Esophagus squamous epithelium (tissue), 5 donors: ENCODE measurements around the gene TPRX1. TPM values are rescaled to one million over a fixed set of nuclear protein-coding genes. Genes with fewer than 3 reads are reported as not detected.
"Not testable (repeated sequence)": the region's sequence is repeated elsewhere in the genome, so short reads cannot be mapped to it uniquely, and the experiment has no call there.

ENCODE experiments used
- DNase-seq: peaks from one replicate; lab custom pipeline; 2025; lab: John Stamatoyannopoulos, UW
- H3K27ac ChIP-seq, 4 donors: fragments of 200-600 bp; sonication (generic); one replicate each; pipeline ENCODE4 v1.5.1; 2016 to 2019; ENCODE audit warnings: mild to moderate bottlenecking in 1 of 4
- H3K27me3 ChIP-seq, 4 donors: fragments of 200-600 bp; sonication (generic); 1 replicate in 3 of 4; 2 replicates in 1 of 4; pipeline versions ENCODE4 v1.5.1 to v1.6.0; 2017 to 2021; ENCODE audit warnings: antibody characterized with exemption in 1 of 4
- H3K36me3 ChIP-seq, 3 donors: fragments of 200-600 bp; sonication (generic); one replicate each; pipeline ENCODE4 v1.5.1; 2016 to 2019
- H3K4me1 ChIP-seq, 3 donors: fragments of 200-600 bp; sonication (generic); one replicate each; pipeline ENCODE4 v1.5.1; 2017 to 2019
- H3K4me3 ChIP-seq, 4 donors: fragments of 200-600 bp; sonication (generic); 1 replicate in 3 of 4; 2 replicates in 1 of 4; pipeline ENCODE4 v1.5.1; 2016 to 2019; ENCODE audit warnings: mild to moderate bottlenecking in 2 of 4, moderate library complexity in 1 of 4
- H3K9me3 ChIP-seq, 3 donors: fragments of 200-600 bp; sonication (generic); one replicate each; pipeline ENCODE4 v1.5.1; 2016 to 2019
- CTCF ChIP-seq, 6 experiments: fragments of 450-650 bp in 4 of 6; fragments of 200-600 bp in 2 of 6; sonication (generic) in 2 of 6; IDR thresholded peaks; one replicate each; pipeline ENCODE4 v1.5.1; 2016 to 2019; ENCODE audit warnings: antibody characterized with exemption in 6 of 6, mild to moderate bottlenecking in 4 of 6, moderate library complexity in 4 of 6
- POLR2A ChIP-seq, 4 donors: fragments of 450-650 bp; IDR thresholded peaks; one replicate each; pipeline ENCODE4 v1.6.1; 2017; ENCODE audit warnings: antibody characterized with exemption in 4 of 4, mild to moderate bottlenecking in 4 of 4, moderate library complexity in 3 of 4
- whole genome bisulfite sequencing, 2 donors: methylation state at CpG; one replicate each; pipeline ENCODE4 v1.1.5; 2018; 5-methylcytosine and 5-hydroxymethylcytosine counted together
- intact Hi-C: fragments of 100-400 bp; cut with DNase I; formaldehyde crosslinking; loops from one replicate; pipeline ENCODE4 v1.15.0; 2022
- total RNA-seq, 4 donors: library from RNA; depleted of rRNA; stranded (reverse); fragments of >200 nt; gene quantifications; one replicate each; pipeline ENCODE4 v1.1.0, GENCODE V29; 2016
- donor health status: DM: yes; HTN: yes; CAD: no.

TPRX1 gene
- not detected for total RNA-seq

GRCh38 chr19:47804451-47804850 is at the start of gene TPRX1:
TSS of gene TPRX1 (minus strand) at chr19:47804551. CDS start at chr19:47804539, 12 bp downstream.
- intact Hi-C loops, DNase-seq, H3K36me3 ChIP-seq, H3K9me3 ChIP-seq, H3K4me1 ChIP-seq, H3K27ac ChIP-seq, H3K27me3 ChIP-seq, H3K4me3 ChIP-seq: not testable (repeated sequence)
- 74 to 84% methylated on average over 2 to 3 of the region's 5 CpGs for WGBS, 2 donors

GRCh38 chr19:47853003-47853402 is 48.7 kb upstream of the TPRX1 start:
- 20 to 50% methylated on average over 3 of the region's 5 CpGs for WGBS, 2 donors
- H3K4me3 ChIP-seq, result no peak overlapping the region
- H3K9me3 ChIP-seq, result no peaks in the 10 kb centered on the region
- TF ChIP-seq CTCF (IDR thresholded peaks at IDR 0.05) (no peak), POLR2A (IDR thresholded peaks at IDR 0.05) (no peak)
- no peaks in the 10 kb centered on the region for H3K36me3 ChIP-seq
- H3K27me3 ChIP-seq, result peaks cover 0 to 95% (median 10%) of the 10 kb centered on the region in 4 donors
- intact Hi-C loops, result no loop called here
- DNase-seq, result no peak
- H3K4me1 ChIP-seq, result peaks cover 3 to 8% (median 6%) of the 10 kb centered on the region in 3 donors
- H3K27ac ChIP-seq, result no peak overlapping the region

- WGBS, 2 donors, result 3 to 6% methylated on average over 11 to 22 of the region's 22 CpGs
- Histone ChIP-seq H3K4me3 (no peak overlapping the region), H3K36me3 (no peaks in the 10 kb centered on the region), H3K27me3 (peaks cover 0 to 66% (median 10%) of the 10 kb centered on the region in 4 donors), H3K4me1 (peaks cover 3 to 8% (median 6%) of the 10 kb centered on the region in 3 donors), H3K9me3 (no peaks in the 10 kb centered on the region), H3K27ac (no peak overlapping the region)
- intact Hi-C loops, result no loop called here
- TF ChIP-seq CTCF (IDR thresholded peaks at IDR 0.05) (peak in 2 of 6 experiments; percentile 16 to 19), POLR2A (IDR thresholded peaks at IDR 0.05) (no peak)
- no peak for DNase-seq
These were observed 44.6 kb upstream of the TPRX1 start for GRCh38 chr19:47848823-47849473.

GRCh38 chr19:47848425-47848822 is 44.1 kb upstream of the TPRX1 start:
- Histone ChIP-seq H3K27ac (no peak overlapping the region), H3K36me3 (no peaks in the 10 kb centered on the region), H3K4me1 (peaks cover 3 to 8% (median 6%) of the 10 kb centered on the region in 3 donors), H3K4me3 (no peak overlapping the region), H3K27me3 (peaks cover 0 to 66% (median 10%) of the 10 kb centered on the region in 4 donors), H3K9me3 (no peaks in the 10 kb centered on the region)
- TF ChIP-seq POLR2A (IDR thresholded peaks at IDR 0.05) (no peak), CTCF (IDR thresholded peaks at IDR 0.05) (no peak)
- WGBS, 2 donors, result 52 to 58% methylated on average over 10 of the region's 10 CpGs
- intact Hi-C loops, result no loop called here
- no peak for DNase-seq

- DNase-seq, result no peak
- Histone ChIP-seq H3K27ac (no peak overlapping the region), H3K9me3 (no peaks in the 10 kb centered on the region), H3K36me3 (no peaks in the 10 kb centered on the region), H3K27me3 (peaks cover 0 to 52% (median 0%) of the 10 kb centered on the region in 4 donors), H3K4me1 (no peaks in the 10 kb centered on the region), H3K4me3 (no peak overlapping the region)
- WGBS, 2 donors, result 46 to 56% methylated on average over 5 of the region's 5 CpGs
- intact Hi-C loops, result no loop called here
- TF ChIP-seq POLR2A (IDR thresholded peaks at IDR 0.05) (no peak), CTCF (IDR thresholded peaks at IDR 0.05) (no peak)
These were observed 38.6 kb upstream of the TPRX1 start for GRCh38 chr19:47842941-47843340.
